ENCODE results near the gene ENPP6. TPM values are rescaled to one million over a fixed set of nuclear protein-coding genes. Genes with fewer than 3 reads are reported as not detected.
A peak's percentile ranks its signal among the peaks of the same experiment; 100 is the strongest.

ENPP6 gene
- total RNA-seq, 6 donors from 2014 or later = 0.30 to 0.37 (median 0.34) TPM; not detected in 3

DNA sequence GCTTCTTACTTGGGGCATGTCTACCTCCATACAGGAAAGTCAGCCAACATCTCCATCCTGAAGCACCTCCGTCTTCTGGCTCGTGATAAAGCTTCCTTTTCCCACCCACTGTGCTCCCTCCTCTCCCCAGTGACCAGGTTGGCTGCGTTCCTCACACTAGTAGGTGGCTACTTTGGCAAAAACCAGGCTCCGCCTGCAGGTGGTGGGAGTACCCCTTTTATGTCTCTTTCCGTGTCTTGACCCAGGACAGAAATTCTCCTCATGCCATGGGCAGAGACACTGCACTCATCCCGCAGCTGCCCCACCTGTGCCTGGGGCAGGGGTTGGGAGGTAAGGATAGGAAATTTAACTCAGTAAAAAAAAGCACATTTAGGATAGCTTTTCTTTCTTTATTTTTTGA, 50.9 kb downstream of the ENPP6 start:
- H3K36me3 ChIP-seq = no peaks in the 10 kb centered on the region
- H3K27me3 ChIP-seq = no peaks in the 10 kb centered on the region
- H3K9me3 ChIP-seq = no peaks in the 10 kb centered on the region
- no peak overlapping the region for H3K27ac ChIP-seq
- no peak for ATAC-seq (ENCODE audit: low FRiP score in 2 of 2)
- TF ChIP-seq POLR2AphosphoS5 (IDR thresholded peaks at IDR 0.05) (no peak), EP300 (IDR thresholded peaks at IDR 0.05) (no peak), POLR2A (IDR thresholded peaks at IDR 0.05) (no peak)
- TF ChIP-seq, protein P1, sequence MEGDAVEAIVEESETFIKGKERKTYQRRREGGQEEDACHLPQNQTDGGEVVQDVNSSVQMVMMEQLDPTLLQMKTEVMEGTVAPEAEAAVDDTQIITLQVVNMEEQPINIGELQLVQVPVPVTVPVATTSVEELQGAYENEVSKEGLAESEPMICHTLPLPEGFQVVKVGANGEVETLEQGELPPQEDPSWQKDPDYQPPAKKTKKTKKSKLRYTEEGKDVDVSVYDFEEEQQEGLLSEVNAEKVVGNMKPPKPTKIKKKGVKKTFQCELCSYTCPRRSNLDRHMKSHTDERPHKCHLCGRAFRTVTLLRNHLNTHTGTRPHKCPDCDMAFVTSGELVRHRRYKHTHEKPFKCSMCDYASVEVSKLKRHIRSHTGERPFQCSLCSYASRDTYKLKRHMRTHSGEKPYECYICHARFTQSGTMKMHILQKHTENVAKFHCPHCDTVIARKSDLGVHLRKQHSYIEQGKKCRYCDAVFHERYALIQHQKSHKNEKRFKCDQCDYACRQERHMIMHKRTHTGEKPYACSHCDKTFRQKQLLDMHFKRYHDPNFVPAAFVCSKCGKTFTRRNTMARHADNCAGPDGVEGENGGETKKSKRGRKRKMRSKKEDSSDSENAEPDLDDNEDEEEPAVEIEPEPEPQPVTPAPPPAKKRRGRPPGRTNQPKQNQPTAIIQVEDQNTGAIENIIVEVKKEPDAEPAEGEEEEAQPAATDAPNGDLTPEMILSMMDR (IDR thresholded peaks at IDR 0.05) = no peak
- no peak for DNase-seq
- H3K4me3 ChIP-seq = no peak overlapping the region
- peaks cover 6 to 8% (median 7%) of the 10 kb centered on the region in 4 donors for H3K4me1 ChIP-seq
- 72 to 78% methylated on average over 6 of the region's 6 CpGs for WGBS, 2 donors

DNA sequence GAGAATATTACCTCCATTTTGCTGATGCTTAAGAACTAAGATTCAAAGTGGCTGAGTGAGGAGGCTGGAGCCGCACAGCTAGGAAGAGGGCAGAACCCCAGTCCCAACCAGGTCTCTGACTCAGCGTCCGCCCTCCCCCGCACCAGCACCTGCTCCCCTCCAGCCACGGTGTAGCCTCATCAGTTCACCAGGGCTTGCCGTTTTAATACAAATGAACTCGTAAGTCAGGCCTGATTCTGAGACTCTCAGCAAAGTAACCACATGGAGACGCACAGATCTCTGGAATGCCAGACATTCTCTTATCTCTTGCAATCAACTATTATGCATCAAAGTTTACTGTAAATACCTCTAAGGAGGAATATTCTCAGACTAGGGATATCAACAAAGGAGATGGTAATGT, 52.4 kb downstream of the ENPP6 start:
- H3K4me3 ChIP-seq = no peak overlapping the region
- no peaks in the 10 kb centered on the region for H3K9me3 ChIP-seq
- ATAC-seq (ENCODE audit: low FRiP score in 2 of 2) = no peak
- no peak overlapping the region for H3K27ac ChIP-seq
- WGBS, 2 donors = 52 to 65% methylated on average over 7 to 8 of the region's 8 CpGs
- peaks cover 6 to 8% (median 7%) of the 10 kb centered on the region in 4 donors for H3K4me1 ChIP-seq
- no peaks in the 10 kb centered on the region for H3K27me3 ChIP-seq
- TF ChIP-seq, protein P1 (IDR thresholded peaks at IDR 0.05) = no peak
- TF ChIP-seq EP300 (IDR thresholded peaks at IDR 0.05) = no peak
- no peak for TF ChIP-seq POLR2AphosphoS5 (IDR thresholded peaks at IDR 0.05)
- TF ChIP-seq POLR2A (IDR thresholded peaks at IDR 0.05) = no peak
- no peaks in the 10 kb centered on the region for H3K36me3 ChIP-seq
- DNase-seq = no peak

- ATAC-seq (ENCODE audit: low FRiP score in 2 of 2) = peak; percentile 79 to 87
- 18 to 27% methylated on average over 8 of the region's 8 CpGs for WGBS, 2 donors
- Histone ChIP-seq H3K36me3 (no peaks in the 10 kb centered on the region), H3K27me3 (no peaks in the 10 kb centered on the region), H3K9me3 (no peaks in the 10 kb centered on the region), H3K4me3 (no peak overlapping the region), H3K4me1 (peaks cover 6 to 8% (median 7%) of the 10 kb centered on the region in 4 donors), H3K27ac (no peak overlapping the region)
- no peak for TF ChIP-seq POLR2A (IDR thresholded peaks at IDR 0.05)
- TF ChIP-seq, protein P1 (IDR thresholded peaks at IDR 0.05) = peak; percentile 23 to 83 (median 70)
- no peak for TF ChIP-seq POLR2AphosphoS5 (IDR thresholded peaks at IDR 0.05)
- no peak for TF ChIP-seq EP300 (IDR thresholded peaks at IDR 0.05)
- peak in 1 of 2 donors; percentile 79 for DNase-seq
These were observed 53.9 kb downstream of the ENPP6 start for GRCh38 chr4:184163813-184164212.

DNA sequence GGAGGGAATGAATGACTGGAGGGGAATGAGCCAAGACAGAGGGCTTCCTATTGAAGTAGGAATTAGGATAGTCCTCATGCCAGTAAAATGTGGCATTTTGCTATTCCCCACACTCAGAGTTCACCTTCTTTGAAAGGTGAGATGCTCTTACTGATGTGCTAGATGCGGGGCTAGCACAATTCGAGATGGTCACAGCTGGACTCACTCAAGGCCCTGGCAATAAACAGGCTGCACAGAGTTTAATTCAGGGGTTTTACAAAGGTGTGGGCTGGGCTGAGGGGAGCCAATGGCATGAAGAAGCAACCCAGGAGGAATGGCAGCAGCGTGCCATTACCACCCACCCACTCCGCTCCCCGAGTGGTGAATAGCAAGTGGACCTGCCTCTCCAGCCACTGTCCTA, 55.1 kb downstream of the ENPP6 start:
- no peak overlapping the region for H3K4me3 ChIP-seq

More for the DNA sequence above, 55.1 kb downstream of the ENPP6 start:
- TF ChIP-seq POLR2A (IDR thresholded peaks at IDR 0.05) (no peak), EP300 (IDR thresholded peaks at IDR 0.05) (no peak), POLR2AphosphoS5 (IDR thresholded peaks at IDR 0.05) (no peak)
- TF ChIP-seq, protein P1 (IDR thresholded peaks at IDR 0.05) = no peak
- Histone ChIP-seq H3K27me3 (no peaks in the 10 kb centered on the region), H3K4me1 (no peaks in the 10 kb centered on the region), H3K36me3 (no peaks in the 10 kb centered on the region), H3K27ac (no peak overlapping the region), H3K9me3 (no peaks in the 10 kb centered on the region)
- no peak for ATAC-seq (ENCODE audit: low FRiP score in 2 of 2)
- DNase-seq = no peak
- 78 to 93% methylated on average over 5 of the region's 5 CpGs for WGBS, 2 donors

All from upper lobe of left lung (tissue), 6 donors.